HG03469 (cell line): ENCODE data around the gene ZBTB47.

ENCODE experiments used
- ATAC-seq: cut with Tn5 transposase; IDR thresholded peaks from one replicate; pipeline ENCODE4 v1.9.1; 2021; ENCODE audit warnings: mild to moderate bottlenecking, moderate library complexity, moderate number of reproducible peaks; ENCODE audit not compliant: unreplicated experiment

ZBTB47 gene

DNA sequence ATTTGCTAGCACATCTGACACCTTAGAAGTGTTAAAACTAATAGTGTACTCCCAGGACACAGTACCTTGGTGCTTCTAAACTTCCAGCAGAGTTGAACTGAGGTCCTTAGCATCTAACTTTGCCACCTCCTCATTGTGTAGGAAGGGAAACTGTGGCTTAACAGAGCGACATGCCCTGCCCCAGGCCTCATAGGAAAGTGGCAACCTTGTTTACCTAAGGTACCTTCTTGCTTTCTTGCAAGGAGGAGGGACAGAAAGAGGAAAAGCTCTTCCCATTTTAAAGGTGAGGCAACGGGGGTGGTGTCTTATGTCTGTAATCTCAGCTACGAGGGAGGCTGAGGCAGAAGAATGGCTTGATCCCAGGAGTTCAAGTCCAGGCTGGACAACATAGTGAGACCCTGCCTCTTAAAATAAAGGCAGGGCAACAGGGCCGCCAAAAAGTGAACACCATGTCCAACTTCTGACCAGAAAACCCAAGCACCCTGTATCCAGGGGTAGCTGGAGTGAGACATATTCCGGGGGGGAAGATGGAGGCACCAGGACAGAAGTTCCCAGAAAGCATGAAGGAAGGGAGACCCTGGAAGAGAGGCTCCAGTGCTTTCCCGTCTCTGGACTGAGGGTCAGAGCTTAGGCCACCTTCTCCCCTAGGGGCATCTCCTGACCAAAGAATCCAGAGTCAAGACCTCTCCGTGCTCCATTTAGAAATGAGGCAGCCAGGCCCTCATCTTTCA lies 31.3 kb downstream of the ZBTB47 start:
- no peak for ATAC-seq

DNA sequence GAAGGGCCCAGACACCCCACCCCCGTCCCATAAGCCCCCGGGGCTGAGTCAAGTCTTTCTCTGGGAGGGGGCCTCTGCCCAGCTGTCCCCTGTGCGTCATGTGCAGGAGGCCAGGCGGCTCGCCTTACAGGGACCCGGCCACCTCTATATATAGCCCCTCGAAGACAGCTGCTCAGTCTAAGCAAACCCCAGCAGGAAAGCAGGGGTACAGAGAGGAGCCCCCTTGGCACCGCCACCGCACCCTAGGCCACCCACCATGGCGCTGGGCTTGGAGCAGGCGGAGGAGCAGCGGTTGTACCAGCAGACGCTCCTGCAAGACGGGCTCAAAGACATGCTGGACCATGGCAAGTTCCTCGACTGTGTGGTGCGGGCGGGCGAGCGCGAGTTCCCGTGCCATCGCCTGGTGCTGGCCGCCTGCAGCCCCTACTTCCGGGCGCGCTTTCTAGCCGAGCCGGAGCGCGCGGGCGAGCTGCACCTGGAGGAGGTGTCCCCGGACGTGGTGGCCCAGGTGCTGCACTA lies 31.9 kb downstream of the ZBTB47 start, which contains the start of gene KLHL40:
Gene KLHL40 (plus strand): TSS at position 175 of the 519 bp plus-strand sequence. CDS start 82 bp downstream, at position 257.
- ATAC-seq, result no peak

DNA sequence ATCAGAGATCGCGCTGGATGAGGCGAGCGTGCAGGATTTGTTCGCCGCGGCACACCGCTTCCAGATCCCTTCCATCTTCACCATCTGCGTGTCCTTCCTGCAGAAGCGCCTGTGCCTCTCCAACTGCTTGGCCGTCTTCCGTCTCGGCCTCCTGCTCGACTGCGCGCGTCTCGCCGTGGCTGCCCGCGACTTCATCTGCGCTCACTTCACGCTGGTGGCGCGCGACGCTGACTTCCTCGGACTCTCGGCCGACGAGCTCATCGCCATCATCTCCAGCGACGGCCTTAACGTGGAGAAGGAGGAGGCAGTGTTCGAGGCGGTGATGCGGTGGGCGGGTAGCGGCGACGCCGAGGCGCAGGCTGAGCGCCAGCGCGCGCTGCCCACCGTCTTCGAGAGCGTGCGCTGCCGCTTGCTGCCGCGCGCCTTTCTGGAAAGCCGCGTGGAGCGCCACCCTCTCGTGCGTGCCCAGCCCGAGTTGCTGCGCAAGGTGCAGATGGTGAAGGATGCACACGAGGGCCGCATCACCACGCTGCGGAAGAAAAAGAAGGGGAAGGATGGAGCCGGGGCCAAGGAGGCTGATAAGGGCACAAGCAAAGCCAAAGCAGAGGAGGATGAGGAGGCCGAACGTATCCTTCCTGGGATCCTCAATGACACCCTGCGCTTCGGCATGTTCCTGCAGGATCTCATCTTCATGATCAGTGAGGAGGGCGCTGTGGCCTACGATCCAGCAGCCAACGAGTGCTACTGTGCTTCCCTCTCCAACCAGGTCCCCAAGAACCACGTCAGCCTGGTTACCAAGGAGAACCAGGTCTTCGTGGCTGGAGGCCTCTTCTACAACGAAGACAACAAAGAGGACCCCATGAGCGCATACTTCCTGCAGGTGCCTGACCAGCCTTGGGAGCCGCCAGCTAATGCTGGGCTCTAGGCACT lies 32.7 kb downstream of the ZBTB47 start:
- ATAC-seq, result no peak

DNA sequence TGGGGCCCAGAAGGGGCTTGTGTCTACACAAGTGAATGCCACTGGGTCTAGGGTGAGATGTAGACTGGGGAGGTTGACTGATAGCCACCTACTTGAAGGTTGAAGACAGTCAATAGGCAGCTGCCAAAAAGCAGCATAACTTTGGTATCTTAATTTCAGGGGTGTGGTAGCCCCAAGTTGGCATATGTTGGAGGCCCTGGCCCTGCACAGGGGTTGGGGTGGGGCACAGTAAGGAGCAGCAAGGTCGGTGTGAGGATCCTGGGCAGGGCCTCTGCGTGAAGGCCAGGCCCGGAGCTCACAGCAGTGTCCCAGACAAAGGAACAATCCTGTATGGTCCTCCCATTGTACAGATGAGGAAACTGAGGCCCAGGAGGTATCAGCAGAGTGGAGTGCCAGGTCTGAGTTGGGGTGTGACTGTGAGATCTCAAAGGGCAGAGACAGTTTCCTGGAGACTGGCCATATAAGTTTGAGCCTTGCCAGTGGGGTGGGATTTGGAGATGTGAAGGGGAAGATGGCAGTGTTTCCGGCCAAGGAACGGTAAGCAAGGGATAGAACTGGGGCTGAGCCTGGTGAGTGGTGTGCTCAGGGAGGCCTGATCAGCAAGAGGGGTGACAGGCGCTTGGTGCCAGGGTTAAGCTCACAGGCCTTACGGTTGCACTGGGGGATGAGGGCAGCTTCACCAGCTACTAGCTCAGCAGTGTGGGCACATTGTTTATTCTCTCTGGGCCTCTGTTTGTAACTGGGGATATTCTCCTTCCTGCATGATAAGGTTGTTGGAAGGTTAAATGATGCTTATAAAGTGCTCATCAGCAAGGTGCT lies 33.5 kb downstream of the ZBTB47 start:
- no peak for ATAC-seq

DNA sequence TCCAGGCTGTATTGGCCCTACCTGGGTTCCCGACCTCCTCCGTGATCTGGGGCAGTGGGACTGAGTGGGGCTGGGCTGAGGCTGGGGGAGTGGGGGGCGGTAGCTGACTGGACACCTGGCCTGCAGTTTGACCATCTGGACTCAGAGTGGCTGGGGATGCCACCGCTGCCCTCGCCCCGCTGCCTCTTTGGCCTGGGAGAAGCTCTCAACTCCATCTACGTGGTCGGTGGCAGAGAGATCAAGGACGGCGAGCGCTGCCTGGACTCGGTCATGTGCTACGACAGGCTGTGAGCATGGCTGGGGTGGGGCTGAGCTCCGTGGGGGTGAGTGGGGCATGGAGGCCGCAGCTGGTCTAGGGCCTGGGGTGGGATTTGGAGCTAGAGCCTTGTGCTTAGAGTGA lies 34.5 kb downstream of the ZBTB47 start:
- no peak for ATAC-seq

DNA sequence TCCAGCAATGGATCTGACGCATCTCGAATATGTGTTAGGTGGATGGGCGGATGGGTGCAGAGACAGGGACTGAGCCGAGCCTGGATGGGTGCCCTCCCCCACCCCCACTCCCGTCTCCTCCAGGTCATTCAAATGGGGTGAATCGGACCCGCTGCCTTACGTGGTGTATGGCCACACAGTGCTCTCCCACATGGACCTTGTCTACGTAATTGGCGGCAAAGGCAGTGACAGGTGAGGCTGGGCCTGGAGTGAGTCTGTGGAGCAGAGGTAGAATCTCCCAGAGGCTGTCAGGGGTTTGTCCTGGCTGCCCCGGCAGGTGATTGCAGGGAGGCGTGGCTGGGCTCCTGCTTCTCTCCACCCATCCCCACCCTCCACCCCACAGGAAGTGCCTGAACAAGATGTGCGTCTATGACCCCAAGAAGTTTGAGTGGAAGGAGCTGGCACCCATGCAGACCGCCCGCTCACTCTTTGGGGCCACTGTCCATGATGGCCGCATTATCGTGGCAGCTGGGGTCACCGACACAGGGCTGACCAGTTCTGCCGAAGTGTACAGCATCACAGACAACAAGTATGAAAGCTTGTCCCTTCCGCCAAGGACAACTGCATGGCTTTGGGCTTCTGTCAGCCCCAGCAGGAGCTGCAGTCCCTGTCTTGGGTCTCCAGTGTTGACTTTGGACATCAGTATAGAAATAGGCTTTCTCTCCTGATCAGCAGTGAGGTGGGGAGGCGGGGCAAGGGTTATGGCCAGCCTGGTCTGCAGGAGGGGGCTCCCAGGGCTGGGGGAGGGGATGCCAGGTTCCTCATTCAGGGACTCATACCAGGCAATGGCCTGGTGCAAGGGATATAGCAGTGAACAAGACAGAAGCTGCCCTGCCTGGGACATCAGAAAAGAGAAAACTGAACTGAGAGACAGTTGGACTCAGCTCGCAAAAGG lies 35.3 kb downstream of the ZBTB47 start:
- ATAC-seq, result no peak

DNA sequence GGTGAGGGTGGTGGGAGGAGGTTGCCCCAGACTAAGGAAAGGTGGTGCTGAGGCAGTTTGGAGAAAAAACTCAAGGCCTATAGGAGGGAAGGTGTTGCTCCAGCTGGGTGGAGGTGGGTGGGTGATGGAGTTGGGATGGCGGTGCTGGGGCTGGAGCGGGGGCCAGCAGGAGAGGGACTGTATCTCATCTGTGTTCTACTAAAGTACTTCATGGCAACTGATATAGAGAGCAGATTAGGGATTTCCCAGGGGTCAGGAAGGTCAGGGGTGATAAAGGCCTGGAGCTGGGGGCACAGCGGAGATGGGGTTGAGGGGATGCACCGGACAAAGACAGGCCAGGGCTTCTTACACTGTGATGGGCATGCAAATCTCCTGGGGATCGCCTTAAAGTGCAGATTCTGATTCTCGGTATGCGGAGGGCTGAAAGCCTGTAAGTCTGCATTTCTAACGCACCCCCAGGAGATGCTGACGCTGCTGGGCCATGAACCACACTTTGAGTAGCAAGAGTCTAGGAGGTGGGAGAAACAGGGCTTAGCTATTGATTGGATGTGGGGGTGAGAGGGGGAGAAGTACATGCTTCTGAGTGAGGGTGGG lies 36.0 kb downstream of the ZBTB47 start:
- no peak for ATAC-seq

DNA sequence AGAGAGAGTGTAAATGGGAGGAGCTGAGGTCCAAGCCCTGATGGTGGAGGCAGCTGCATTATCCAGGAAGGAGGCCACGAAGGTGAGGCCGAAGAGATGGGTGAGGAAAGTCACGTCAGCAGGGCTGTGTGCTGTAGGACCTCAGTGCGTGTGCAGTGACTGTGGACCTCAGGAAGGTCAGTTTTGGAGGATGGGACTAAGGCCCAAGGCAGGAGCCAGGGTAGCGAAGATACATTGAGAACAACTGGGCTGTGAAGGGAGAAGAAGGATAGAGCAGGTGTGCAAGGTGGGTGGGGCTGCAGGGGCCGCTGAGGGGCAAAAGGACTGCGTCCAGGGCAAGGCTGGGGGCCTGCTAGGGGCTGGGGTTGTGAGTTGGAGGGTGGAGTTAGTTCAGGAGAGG lies 36.7 kb downstream of the ZBTB47 start:
- ATAC-seq, result no peak

DNA sequence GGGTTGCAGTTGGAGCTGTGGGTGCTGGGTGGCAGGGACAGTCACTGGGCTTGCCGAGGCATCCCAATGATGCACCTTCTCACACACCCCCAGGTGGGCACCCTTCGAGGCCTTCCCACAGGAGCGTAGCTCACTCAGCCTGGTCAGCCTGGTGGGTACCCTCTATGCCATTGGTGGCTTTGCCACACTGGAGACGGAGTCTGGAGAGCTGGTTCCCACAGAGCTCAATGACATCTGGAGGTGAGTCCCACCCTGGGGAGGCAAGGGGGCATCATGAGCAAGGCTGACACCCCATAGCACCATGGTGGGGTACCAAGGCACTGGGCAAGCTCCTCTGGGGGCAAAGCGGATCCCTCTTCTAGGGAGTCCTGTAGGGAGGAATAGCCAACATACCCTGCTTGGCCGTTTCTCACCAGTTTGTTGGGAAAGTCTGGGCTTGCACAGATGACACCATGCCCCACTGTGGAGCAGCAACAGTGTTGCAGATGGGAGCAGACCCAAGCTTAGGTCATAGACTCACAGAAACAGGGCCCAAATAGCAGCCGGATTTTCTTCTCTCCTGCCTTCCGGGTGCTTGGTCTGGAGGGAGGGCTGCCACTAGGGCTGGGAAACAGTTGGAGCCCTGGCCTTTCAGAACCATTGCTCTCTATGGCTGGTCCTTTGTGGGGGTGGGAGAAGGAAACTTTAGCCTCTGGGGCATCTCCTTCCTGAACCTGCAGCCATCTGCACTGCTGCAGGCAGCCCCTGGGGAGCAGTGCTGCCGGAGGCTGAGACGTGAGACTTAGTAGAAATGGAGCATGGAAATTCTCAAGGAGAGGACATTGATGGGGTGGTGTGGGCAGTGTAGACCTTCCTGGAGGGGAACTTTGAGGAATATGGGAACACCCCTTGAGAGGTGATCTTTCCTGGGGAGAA lies 37.5 kb downstream of the ZBTB47 start:
- ATAC-seq, result no peak

DNA sequence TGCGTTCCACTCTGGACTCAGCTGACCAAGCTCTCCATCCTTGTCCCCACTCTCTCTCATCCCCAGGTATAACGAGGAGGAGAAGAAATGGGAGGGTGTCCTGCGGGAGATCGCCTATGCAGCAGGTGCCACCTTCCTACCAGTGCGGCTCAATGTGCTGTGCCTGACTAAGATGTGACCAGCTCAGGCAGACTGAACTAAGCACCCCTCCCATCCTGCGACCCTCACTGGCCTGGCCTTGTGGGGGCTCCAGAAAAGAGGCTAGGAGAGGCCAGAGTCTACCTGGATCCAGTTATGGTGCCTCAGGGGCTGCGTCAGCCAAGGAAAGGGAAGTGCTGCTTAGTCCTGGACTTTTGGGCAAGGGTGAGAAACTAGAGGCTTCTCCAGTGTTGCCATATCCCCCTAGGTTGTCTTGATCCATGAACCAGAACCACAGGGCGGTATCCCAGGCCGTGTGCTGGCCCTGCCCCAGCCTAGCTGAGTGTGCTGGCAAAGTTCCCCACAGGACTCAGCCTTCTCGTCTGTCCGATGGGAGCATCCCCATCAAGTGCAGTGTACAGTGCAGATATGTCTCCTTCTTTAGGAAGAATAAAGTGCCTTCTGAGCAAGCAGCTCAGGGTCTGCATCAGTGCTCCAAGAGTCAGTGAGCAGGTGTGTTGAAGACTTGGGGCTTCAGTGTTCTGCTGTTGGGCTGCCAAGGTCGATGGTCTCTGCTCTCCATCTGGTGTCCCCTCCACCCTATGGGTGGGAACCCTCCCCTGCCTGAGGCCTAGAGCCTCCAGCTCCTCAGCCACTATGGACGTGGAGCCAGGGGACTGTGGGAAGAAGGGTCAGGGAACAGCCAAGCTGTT lies 38.5 kb downstream of the ZBTB47 start:
- no peak for ATAC-seq

DNA sequence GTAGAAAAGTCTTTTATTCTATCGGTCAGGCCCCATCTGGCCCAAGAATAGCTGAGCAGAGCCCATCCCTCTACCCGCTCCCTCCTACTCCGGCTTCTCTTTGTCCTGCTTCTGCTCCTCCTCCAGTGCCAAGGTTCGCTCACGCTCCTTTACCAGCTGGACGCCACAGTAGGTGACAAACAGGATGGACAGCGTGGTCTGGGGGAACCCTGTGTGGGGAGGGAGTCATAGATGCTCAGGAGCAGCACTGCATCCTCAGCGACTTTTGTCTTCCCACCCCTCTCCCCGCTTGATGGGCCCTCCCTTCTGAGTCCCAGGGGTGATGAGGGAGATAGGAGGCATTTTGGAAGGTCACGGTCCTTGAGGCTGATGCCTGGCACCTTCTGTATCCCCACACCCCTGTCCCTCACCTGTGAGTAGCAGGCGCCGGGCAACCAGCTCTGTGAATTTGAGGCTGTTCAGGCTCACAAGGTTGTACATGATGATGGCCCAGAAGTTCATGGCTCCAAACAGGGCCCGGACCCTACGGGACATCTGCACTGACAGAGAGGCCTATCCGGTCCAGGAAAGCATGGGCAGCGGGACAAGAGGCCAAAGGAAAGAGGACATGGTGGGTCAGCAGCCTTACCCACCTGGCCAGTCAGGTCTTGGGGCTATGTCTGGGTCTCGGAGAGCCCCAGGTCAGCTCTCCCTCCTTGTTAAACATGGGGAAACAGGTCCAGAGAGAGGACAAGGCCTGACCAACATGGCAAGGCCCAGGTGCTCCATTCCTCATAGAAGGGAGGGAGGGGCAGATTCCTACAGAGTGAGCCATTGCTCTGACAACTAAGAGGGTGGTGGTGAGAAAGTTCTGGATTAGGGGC lies 39.4 kb downstream of the ZBTB47 start:
- ATAC-seq, result no peak

DNA sequence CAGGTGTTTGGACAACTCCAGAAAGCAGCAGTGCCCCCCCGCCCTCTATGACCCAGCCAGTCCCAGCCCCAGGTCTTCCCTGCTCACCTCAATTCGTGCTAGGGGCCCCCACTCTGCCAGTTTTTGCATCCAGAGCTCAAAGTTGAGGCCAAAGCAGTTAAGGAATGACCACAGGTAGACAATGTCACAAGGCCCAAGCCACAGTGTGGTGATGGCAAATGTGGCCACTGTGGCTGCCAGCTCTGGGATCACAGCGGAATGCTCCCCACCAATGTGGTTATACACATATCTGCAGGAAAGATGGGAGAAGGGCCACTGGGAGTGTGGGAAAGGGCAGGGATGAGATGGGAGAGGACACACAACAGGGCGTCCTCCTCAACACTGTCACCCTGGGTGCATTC lies 40.0 kb downstream of the ZBTB47 start:
- ATAC-seq, result no peak

DNA sequence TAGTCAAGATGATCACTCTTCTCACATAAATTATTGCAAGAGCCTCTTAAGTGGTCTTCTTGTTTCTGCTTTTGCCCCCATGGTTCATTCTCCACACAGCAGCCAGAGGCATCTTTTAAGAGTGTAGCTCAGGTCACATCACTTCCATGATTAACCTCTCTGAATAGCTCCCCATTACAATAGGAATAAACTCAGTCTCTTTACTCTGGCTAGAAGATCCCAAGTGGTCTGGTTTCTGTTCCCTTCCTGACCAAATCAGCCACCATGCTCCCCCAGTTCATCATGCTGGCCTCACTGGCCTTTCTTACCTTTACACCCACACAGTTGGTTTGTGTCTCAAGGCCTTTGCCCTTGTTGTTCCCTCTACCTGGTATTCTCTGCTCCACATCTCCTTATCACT lies 40.9 kb downstream of the ZBTB47 start:
- ATAC-seq, result no peak

DNA sequence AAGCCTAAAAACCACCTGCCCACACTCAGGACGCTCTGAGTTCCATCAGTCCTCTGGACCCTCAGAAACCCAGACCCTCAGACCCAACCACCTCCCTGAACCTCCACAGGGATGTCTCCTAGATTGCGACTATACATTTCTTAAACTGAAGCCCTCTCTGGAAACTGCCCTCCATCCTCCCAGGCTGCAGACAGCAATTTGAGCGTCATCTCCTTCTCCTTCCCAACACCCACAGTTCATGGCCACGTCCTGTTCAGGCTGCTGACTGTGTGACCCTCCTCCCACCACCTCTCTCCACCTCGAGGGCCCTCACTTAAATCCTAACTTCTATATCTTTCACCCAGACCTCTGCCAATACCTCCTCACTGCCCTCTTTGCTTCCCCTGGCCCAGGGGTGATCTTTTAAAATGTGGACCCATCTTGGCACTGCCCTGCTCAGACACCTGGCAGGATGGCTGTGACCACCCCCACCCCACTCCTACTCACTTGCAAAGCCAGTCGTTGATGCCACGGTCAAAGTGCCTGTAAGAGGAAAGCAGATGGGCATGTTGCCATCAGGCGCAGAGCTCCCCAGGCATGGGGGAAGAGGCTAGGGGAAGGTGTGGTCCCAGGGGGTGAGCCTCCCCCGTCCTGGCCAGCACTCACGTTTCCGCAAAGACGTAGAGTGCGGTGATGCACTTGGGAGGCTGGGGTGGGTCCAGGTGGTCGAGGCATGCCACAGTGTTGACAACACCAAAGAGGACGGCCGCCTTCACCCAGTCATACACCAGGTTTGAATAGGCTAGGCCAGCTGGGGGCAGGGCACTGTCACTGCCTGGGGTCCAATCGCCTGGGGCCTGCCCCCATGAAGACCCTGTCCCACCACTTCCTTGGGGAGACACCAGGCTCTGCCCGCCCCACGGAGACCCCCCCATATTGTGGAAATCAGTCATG lies 43.1 kb downstream of the ZBTB47 start:
- no peak for ATAC-seq

DNA sequence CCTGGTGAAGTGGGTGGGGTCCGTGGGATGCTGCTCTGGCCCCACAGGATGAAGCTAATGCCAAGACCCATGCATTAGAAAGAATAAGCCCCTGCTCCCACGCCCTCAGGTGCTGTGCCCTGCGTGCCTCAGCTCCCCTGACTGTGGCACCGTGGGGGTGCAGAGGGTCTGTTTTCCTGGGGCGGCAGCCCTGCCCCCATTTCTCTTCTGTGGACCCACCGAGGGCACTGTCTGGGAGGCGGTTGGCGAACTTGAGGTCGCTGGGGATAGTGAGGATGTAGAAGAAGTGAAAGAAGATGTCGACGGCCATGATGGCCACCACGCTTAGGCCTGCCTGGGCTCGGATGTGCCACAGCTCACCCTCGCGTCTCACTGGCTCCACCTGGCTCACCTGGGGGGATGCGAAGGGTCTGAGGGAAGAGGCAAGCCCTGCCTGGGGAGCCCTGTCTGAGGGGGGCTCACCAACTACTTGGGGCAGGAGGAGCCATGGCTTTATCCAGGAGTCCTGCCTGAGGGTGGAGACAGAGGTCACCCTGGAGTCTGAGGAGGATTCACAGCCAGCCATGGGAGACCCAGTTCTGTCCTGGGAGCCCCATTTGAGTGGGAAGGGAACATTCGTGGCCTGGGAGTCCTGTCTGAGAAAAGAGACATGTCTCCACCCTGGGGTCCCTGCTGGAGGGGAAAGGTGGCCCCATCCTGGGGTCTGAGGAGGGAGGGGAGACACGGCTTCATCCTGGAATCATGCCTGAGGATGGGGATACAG lies 44.0 kb downstream of the ZBTB47 start:
- ATAC-seq, result no peak
